Spleen (tissue), 7 donors: ENCODE data around the gene SYNM.

ENCODE experiments used
- CTCF ChIP-seq, 11 experiments: fragments of 200-600 bp in 7 of 11; fragments of 450-650 bp in 4 of 11; sonication (generic) in 4 of 11; IDR thresholded peaks in 8 of 11; conservative IDR thresholded peaks in 3 of 11; 1 replicate in 7 of 11; 2 replicates in 4 of 11; pipeline versions ENCODE4 v1.4.0 to v1.8.0; 2016 to 2021; ENCODE audit warnings: antibody characterized with exemption in 11 of 11, inconsistent platforms in 4 of 11, mild to moderate bottlenecking in 1 of 11
- POLR2A ChIP-seq, 3 donors: fragments of 450-650 bp; IDR thresholded peaks; one replicate each; pipeline ENCODE4 v1.5.1; 2017; ENCODE audit warnings: antibody characterized with exemption in 3 of 3, mild to moderate bottlenecking in 1 of 3
- POLR2AphosphoS5 ChIP-seq, 3 donors: sonication (generic); formaldehyde crosslinking; IDR thresholded peaks; one replicate each; pipeline ENCODE4 v1.5.1; 2017; ENCODE audit warnings: antibody characterized with exemption in 3 of 3
- donor health status: DM: no; HTN: no; CAD: no; lungs with moderate emphysema.
- donor health status: DM: no; HTN: no; CAD: no.
- donor health status: DM: no; HTN: no; CAD: no.

- TF ChIP-seq CTCF (IDR thresholded peaks at IDR 0.05 in 8 of 11, conservative IDR thresholded peaks at IDR 0.05 in 3 of 11) (no peak), POLR2A (IDR thresholded peaks at IDR 0.05) (no peak), POLR2AphosphoS5 (IDR thresholded peaks at IDR 0.05) (no peak)
These were observed 59.2 kb downstream of the SYNM start for GRCh38 chr15:99164119-99164518.
